ENCODE results near the gene CFAP298. TPM values are rescaled to one million over a fixed set of nuclear protein-coding genes. Genes with fewer than 3 reads are reported as not detected.

Gene CFAP298
- total RNA-seq, 1 experiment from 2014 or later = 96.0 TPM

DNA sequence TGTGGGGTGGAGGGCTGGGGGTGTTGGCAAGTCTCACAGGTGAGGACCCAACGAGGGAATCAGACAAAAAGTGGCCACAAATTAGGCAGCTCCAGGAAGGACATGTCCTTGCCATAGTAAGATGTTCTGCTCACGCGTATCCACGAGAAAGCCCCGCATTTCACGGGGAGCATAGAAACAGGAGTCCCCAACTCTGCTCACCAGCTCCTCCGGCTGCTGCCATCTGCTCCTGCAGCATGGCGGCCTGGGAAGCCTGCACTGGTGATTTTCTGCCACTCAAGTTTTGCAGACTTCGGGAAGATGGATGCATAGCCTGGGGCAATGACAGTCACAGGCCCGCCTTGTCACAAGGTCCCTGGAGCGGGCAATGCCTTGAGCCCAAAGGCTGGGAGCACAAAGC is 36.2 kb downstream of the CFAP298 start:
- Histone ChIP-seq H3K27me3 (ENCODE audit: low read length) (no peaks in the 10 kb centered on the region), H4K20me1 (ENCODE audit: low read length) (no peaks in the 10 kb centered on the region), H3K9me2 (replicated peaks; ENCODE audit: low read length) (no peaks in the 10 kb centered on the region), H3K4me2 (ENCODE audit: low read length) (no peak overlapping the region), H3F3A (ENCODE audit: low read length, unreplicated experiment) (no peaks in the 10 kb centered on the region), H3K4me1 (ENCODE audit: insufficient read depth, low read length) (no peaks in the 10 kb centered on the region), H3K36me3 (ENCODE audit: low read depth, low read length) (no peaks in the 10 kb centered on the region), H3K9me3 (ENCODE audit: low read length) (no peaks in the 10 kb centered on the region), H3K4me3 (ENCODE audit: low read length) (no peak overlapping the region), H2AFZ (ENCODE audit: low read length) (no peak overlapping the region), H3K79me2 (ENCODE audit: low read length) (no peaks in the 10 kb centered on the region), H3K27ac (ENCODE audit: low read length) (no peak overlapping the region), H3K9ac (ENCODE audit: low read length) (no peak overlapping the region)
- ChIA-PET POLR2A (ENCODE audit: unreplicated experiment) (no interaction called here), CTCF (no interaction called here)
- intact Hi-C loops (cut with micrococcal nuclease) = no loop called here
- DNase-seq = no peak
- TF ChIP-seq EZH2 (IDR thresholded peaks at IDR 0.05; ENCODE audit: low read length, unreplicated experiment) = no peak
- TF ChIP-seq, protein P1, sequence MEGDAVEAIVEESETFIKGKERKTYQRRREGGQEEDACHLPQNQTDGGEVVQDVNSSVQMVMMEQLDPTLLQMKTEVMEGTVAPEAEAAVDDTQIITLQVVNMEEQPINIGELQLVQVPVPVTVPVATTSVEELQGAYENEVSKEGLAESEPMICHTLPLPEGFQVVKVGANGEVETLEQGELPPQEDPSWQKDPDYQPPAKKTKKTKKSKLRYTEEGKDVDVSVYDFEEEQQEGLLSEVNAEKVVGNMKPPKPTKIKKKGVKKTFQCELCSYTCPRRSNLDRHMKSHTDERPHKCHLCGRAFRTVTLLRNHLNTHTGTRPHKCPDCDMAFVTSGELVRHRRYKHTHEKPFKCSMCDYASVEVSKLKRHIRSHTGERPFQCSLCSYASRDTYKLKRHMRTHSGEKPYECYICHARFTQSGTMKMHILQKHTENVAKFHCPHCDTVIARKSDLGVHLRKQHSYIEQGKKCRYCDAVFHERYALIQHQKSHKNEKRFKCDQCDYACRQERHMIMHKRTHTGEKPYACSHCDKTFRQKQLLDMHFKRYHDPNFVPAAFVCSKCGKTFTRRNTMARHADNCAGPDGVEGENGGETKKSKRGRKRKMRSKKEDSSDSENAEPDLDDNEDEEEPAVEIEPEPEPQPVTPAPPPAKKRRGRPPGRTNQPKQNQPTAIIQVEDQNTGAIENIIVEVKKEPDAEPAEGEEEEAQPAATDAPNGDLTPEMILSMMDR (conservative IDR thresholded peaks at IDR 0.05; ENCODE audit: low read depth, low read length) = no peak
- TF ChIP-seq EZH2phosphoT487 (IDR thresholded peaks at IDR 0.05; ENCODE audit: borderline replicate concordance, low read length) = no peak
- BruUV-seq (replicated peaks) = no TSS peak
- ATAC-seq = no peak

DNA sequence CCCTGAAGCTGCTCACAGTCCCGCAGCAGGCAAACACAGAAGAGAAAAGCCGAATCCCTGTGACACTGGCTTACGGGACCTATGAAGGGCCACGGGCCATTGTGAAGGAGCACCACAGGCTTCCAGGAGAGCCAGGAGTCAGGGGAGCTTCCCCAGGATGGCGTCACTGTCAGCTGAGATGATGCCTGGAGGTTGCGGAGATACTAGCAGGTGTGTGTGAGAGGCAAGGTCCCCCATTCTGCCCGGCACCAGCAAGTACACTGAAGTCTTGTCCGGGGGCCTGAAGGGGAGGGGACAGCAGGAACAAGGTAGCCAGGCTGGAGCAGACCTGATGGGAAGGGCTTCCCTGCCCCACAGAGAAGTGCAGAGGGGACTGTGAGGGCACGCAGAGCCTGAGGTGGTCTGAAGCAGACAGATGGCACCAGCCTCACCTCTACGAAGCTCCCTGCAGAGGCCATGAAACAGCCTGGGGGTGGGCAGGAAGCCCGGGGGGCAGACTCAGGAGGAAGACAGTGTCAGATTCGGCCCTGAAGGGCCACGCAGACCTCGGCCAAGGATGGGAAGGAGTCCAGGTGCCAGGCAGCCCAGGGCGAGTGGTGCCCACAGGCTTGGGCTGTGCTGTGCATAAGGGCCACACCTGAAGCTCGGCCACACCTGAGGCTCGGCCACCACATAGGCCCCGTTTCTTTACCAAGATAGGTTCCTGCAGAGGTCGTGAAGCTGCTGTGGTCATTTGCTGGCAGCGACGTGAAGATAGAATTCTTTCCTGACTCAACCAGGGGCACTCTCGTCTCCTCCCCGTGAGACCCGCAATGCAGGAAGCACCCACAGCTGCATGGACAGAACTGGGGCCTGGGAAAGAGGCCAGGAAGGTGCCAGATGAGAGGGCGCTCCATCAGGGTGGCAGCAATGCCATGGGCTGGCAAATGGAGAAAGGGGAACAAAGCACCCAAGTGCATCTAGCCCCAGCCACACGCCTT is 36.9 kb downstream of the CFAP298 start:
- ATAC-seq = no peak
- ChIA-PET POLR2A (ENCODE audit: unreplicated experiment) (no interaction called here), CTCF (no interaction called here)
- no peaks in the 10 kb centered on the region for H3K9me3 ChIP-seq (ENCODE audit: low read length)
- no peaks in the 10 kb centered on the region for H3K79me2 ChIP-seq (ENCODE audit: low read length)
- no peaks in the 10 kb centered on the region for H4K20me1 ChIP-seq (ENCODE audit: low read length)
- no peak overlapping the region for H2AFZ ChIP-seq (ENCODE audit: low read length)
- no peaks in the 10 kb centered on the region for H3F3A ChIP-seq (ENCODE audit: low read length, unreplicated experiment)
- DNase-seq = no peak
- no TSS peak for BruUV-seq (replicated peaks)
- no peaks in the 10 kb centered on the region for H3K4me1 ChIP-seq (ENCODE audit: insufficient read depth, low read length)
- TF ChIP-seq EZH2phosphoT487 (IDR thresholded peaks at IDR 0.05; ENCODE audit: borderline replicate concordance, low read length) = no peak
- TF ChIP-seq, protein P1 (conservative IDR thresholded peaks at IDR 0.05; ENCODE audit: low read depth, low read length) = no peak
- no peak for TF ChIP-seq EZH2 (IDR thresholded peaks at IDR 0.05; ENCODE audit: low read length, unreplicated experiment)
- no peak overlapping the region for H3K9ac ChIP-seq (ENCODE audit: low read length)
- no peaks in the 10 kb centered on the region for H3K9me2 ChIP-seq (replicated peaks; ENCODE audit: low read length)
- H3K36me3 ChIP-seq (ENCODE audit: low read depth, low read length) = no peaks in the 10 kb centered on the region
- no peaks in the 10 kb centered on the region for H3K27me3 ChIP-seq (ENCODE audit: low read length)
- H3K4me2 ChIP-seq (ENCODE audit: low read length) = no peak overlapping the region
- H3K27ac ChIP-seq (ENCODE audit: low read length) = no peak overlapping the region
- intact Hi-C loops (cut with micrococcal nuclease) = no loop called here
- no peak overlapping the region for H3K4me3 ChIP-seq (ENCODE audit: low read length)

Measured in PC-3 (cell line).